Panc1 (cell line): ENCODE results near the gene TMPRSS11D. TPM values are rescaled to one million over a fixed set of nuclear protein-coding genes. Genes with fewer than 3 reads are reported as not detected.

Experiments used
- ATAC-seq: fragments of 200-7000 bp; cut with Tn5 transposase; 2 replicates; pipeline ENCODE4 v1.9.1; 2020; ENCODE audit warnings: mild to moderate bottlenecking, moderate library complexity
- BruUV-seq: library from RNA; stranded (reverse); fragments of 400-500 nt; replicated peaks from 2 replicates; lab custom pipeline; 2021; lab: Mats Ljungman, UMichigan
- CTCF ChIA-PET: fragments of 300-600 bp; sonication (Branson Sonifier 250); formaldehyde crosslinking; loops from one replicate; lab custom pipeline; 2022; ENCODE audit warnings: antibody characterized with exemption; lab: Charles Lee
- POLR2A ChIA-PET: fragments of 300-600 bp; sonication (Branson Sonifier 250); formaldehyde crosslinking; loops from one replicate; lab custom pipeline; 2022; ENCODE audit warnings: antibody characterized with exemption; lab: Charles Lee
- DNase-seq: peaks from one replicate; pipeline ENCODE4 v3.0.0-alpha.2; 2010; ENCODE audit warnings: low read depth, low spot score
- H3K27ac ChIP-seq: 2 replicates; pipeline ENCODE4 v1.5.1; 2011; ENCODE audit warnings: mild to moderate bottlenecking, low read length, inconsistent platforms
- H3K27me3 ChIP-seq: fragments of 200-500 bp; sonication (Bioruptor generic); 2 replicates; pipeline ENCODE4 v1.6.0; 2014; ENCODE audit warnings: low read length, inconsistent platforms; ENCODE audit not compliant: control insufficient read depth, insufficient read depth
- H3K36me3 ChIP-seq: fragments of 200-500 bp; sonication (Bioruptor generic); 2 replicates; pipeline ENCODE4 v1.5.1; 2014; ENCODE audit warnings: inconsistent platforms, mild to moderate bottlenecking, low read length, moderate library complexity; ENCODE audit not compliant: control insufficient read depth, insufficient read depth
- H3K4me1 ChIP-seq: 2 replicates; pipeline ENCODE4 v1.5.1; 2011; ENCODE audit warnings: inconsistent platforms, mild to moderate bottlenecking, low read length, moderate library complexity; ENCODE audit not compliant: control insufficient read depth, insufficient read depth
- H3K4me3 ChIP-seq, 2 experiments: 2 replicates each; pipeline ENCODE4 v1.5.1; 2011 to 2012; ENCODE audit warnings: low read depth in 2 of 2, low read length in 2 of 2, mild to moderate bottlenecking in 2 of 2, inconsistent platforms in 1 of 2, moderate library complexity in 1 of 2
- H3K9me3 ChIP-seq: fragments of 200-500 bp; sonication (Bioruptor generic); 2 replicates; pipeline ENCODE4 v1.5.1; 2014; ENCODE audit warnings: low read depth, mild to moderate bottlenecking, inconsistent platforms, low read length, moderate library complexity; ENCODE audit not compliant: control insufficient read depth, insufficient read depth
- POLR2AphosphoS5 ChIP-seq: IDR thresholded peaks from 2 replicates; pipeline ENCODE4 v1.6.1; 2012; ENCODE audit warnings: mild to moderate bottlenecking, low read depth, low read length, moderate library complexity
- SIN3A ChIP-seq: IDR thresholded peaks from 2 replicates; pipeline ENCODE4 v1.6.1; 2012; ENCODE audit warnings: low read depth, mild to moderate bottlenecking, low read length, moderate library complexity, borderline replicate concordance; ENCODE audit not compliant: insufficient read depth
- TCF7L2 ChIP-seq: IDR thresholded peaks from 2 replicates; pipeline ENCODE4 v1.6.1; 2011; ENCODE audit warnings: mild to moderate bottlenecking, low read depth, low read length, inconsistent platforms
- in situ Hi-C: cut with HindIII; loops from 2 replicates; pipeline ENCODE4 v1.10.0; 2016; ENCODE audit warnings: low sequenced_read_pairs, low pct_unique_long_range_greater_than_20kb
- intact Hi-C: fragments of 100-400 bp; cut with micrococcal nuclease; formaldehyde crosslinking; loops from one replicate; pipeline ENCODE4 v1.10.0; 2022; ENCODE audit not compliant: unreplicated experiment
- total RNA-seq: library from RNA; stranded (reverse); gene quantifications from one replicate; pipeline ENCODE4 v1.2.1, GENCODE V29; 2021; ENCODE audit not compliant: unreplicated experiment
- TF ChIP-seq, protein P1 (sequence below): fragments of 450-650 bp; IDR thresholded peaks from 2 replicates; pipeline ENCODE4 v1.5.1; 2017; ENCODE audit warnings: mild to moderate bottlenecking
- TF ChIP-seq, protein P2 (sequence below), 2 experiments: IDR thresholded peaks; 2 replicates each; pipeline ENCODE4 v1.6.1; 2011 to 2012; ENCODE audit warnings: low read depth in 2 of 2, control low read depth in 1 of 2, low read length in 1 of 2, mild to moderate bottlenecking in 1 of 2, moderate library complexity in 1 of 2; ENCODE audit not compliant: insufficient read depth in 1 of 2

The TMPRSS11D gene
- total RNA-seq, 1 experiment from 2014 or later: not detected

DNA sequence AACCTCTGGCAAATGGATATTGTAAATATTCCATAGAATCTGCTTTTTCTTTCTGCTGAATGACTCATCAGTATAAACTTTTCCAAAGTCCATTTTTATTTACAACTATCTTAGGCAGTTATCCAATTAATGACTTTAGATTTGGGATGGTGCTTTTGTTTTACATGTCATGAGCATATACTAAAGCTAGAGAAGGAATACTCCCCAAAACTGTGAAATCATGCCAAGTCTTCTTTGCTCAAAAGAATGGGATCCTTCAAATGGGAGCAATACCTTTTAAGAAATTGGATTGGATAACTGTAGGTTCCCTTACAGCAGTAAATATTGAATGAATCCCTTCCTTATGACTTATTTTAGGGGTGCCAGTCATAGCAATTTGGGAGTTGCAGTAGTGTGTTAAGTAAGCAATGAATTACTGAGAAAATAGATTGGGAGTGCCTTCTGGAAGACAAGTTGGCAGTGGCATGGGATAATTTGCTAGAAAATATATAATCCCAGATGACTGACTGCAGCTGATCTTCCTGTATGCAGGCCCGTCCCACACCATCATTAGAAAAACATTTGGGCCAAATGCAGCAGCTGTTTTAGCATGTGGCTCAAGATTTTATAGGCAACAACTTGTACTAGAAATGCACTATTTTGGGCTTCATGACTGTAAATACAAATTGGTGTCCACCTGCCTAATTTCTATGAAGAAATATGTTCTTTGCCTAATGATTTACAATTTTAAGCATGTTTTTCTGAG, 2.8 kb downstream of the TMPRSS11D start:
- Histone ChIP-seq H3K36me3 (no peaks in the 10 kb centered on the region), H3K4me1 (no peaks in the 10 kb centered on the region), H3K27me3 (no peaks in the 10 kb centered on the region), H3K4me3 (no peak overlapping the region), H3K27ac (no peak overlapping the region), H3K9me3 (no peaks in the 10 kb centered on the region)
- ChIA-PET POLR2A (no interaction called here), CTCF (no interaction called here)
- TF ChIP-seq, protein P1, sequence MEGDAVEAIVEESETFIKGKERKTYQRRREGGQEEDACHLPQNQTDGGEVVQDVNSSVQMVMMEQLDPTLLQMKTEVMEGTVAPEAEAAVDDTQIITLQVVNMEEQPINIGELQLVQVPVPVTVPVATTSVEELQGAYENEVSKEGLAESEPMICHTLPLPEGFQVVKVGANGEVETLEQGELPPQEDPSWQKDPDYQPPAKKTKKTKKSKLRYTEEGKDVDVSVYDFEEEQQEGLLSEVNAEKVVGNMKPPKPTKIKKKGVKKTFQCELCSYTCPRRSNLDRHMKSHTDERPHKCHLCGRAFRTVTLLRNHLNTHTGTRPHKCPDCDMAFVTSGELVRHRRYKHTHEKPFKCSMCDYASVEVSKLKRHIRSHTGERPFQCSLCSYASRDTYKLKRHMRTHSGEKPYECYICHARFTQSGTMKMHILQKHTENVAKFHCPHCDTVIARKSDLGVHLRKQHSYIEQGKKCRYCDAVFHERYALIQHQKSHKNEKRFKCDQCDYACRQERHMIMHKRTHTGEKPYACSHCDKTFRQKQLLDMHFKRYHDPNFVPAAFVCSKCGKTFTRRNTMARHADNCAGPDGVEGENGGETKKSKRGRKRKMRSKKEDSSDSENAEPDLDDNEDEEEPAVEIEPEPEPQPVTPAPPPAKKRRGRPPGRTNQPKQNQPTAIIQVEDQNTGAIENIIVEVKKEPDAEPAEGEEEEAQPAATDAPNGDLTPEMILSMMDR: no peak
- TF ChIP-seq SIN3A (no peak), POLR2AphosphoS5 (no peak), TCF7L2 (no peak)
- TF ChIP-seq, protein P2, sequence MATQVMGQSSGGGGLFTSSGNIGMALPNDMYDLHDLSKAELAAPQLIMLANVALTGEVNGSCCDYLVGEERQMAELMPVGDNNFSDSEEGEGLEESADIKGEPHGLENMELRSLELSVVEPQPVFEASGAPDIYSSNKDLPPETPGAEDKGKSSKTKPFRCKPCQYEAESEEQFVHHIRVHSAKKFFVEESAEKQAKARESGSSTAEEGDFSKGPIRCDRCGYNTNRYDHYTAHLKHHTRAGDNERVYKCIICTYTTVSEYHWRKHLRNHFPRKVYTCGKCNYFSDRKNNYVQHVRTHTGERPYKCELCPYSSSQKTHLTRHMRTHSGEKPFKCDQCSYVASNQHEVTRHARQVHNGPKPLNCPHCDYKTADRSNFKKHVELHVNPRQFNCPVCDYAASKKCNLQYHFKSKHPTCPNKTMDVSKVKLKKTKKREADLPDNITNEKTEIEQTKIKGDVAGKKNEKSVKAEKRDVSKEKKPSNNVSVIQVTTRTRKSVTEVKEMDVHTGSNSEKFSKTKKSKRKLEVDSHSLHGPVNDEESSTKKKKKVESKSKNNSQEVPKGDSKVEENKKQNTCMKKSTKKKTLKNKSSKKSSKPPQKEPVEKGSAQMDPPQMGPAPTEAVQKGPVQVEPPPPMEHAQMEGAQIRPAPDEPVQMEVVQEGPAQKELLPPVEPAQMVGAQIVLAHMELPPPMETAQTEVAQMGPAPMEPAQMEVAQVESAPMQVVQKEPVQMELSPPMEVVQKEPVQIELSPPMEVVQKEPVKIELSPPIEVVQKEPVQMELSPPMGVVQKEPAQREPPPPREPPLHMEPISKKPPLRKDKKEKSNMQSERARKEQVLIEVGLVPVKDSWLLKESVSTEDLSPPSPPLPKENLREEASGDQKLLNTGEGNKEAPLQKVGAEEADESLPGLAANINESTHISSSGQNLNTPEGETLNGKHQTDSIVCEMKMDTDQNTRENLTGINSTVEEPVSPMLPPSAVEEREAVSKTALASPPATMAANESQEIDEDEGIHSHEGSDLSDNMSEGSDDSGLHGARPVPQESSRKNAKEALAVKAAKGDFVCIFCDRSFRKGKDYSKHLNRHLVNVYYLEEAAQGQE (IDR thresholded peaks at IDR 0.05; ENCODE audit: insufficient read depth in 1 of 2, low read depth in 2 of 2, low read length in 1 of 2): no peak
- BruUV-seq: no TSS peak
- intact Hi-C loops (no loop called here), in situ Hi-C loops (no loop called here)
- DNase-seq (no peak), ATAC-seq (no peak)

DNA sequence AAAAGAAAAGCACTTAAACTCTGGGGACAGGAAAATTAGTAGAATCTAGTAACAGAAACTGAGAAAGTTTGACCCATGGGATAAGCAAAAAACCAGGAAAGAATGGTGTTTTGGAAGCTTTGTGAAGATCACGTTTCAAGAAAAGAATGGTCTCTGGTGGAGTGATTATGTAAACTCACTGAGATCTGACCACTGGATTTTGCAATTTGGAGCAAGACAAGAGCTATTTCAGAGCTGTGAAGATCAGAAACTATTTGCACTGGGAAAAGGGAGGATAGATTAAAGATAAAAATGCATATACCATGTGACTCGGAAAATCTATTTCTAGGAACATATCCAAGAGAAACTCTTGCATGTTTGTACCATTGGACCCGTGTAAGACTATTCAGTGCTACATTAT, 4.3 kb downstream of the TMPRSS11D start:
- BruUV-seq: no TSS peak
- Histone ChIP-seq H3K9me3 (no peaks in the 10 kb centered on the region), H3K27me3 (no peaks in the 10 kb centered on the region), H3K4me1 (no peaks in the 10 kb centered on the region), H3K27ac (no peak overlapping the region), H3K4me3 (no peak overlapping the region), H3K36me3 (no peaks in the 10 kb centered on the region)
- CTCF ChIA-PET: no interaction called here
- POLR2A ChIA-PET: no interaction called here
- intact Hi-C loops (no loop called here), in situ Hi-C loops (no loop called here)
- no peak for DNase-seq
- ATAC-seq: no peak
- TF ChIP-seq, protein P2 (IDR thresholded peaks at IDR 0.05; ENCODE audit: insufficient read depth in 1 of 2, low read depth in 2 of 2, low read length in 1 of 2): no peak
- TF ChIP-seq TCF7L2 (no peak), POLR2AphosphoS5 (no peak)
- TF ChIP-seq, protein P1: no peak
